GM21528 (cell line): ENCODE measurements around the gene ESR1.

Source experiments
- ATAC-seq: cut with Tn5 transposase; IDR thresholded peaks from one replicate; pipeline ENCODE4 v1.9.1; 2021; ENCODE audit warnings: mild to moderate bottlenecking, moderate library complexity; ENCODE audit not compliant: unreplicated experiment, low FRiP score

Gene ESR1

DNA sequence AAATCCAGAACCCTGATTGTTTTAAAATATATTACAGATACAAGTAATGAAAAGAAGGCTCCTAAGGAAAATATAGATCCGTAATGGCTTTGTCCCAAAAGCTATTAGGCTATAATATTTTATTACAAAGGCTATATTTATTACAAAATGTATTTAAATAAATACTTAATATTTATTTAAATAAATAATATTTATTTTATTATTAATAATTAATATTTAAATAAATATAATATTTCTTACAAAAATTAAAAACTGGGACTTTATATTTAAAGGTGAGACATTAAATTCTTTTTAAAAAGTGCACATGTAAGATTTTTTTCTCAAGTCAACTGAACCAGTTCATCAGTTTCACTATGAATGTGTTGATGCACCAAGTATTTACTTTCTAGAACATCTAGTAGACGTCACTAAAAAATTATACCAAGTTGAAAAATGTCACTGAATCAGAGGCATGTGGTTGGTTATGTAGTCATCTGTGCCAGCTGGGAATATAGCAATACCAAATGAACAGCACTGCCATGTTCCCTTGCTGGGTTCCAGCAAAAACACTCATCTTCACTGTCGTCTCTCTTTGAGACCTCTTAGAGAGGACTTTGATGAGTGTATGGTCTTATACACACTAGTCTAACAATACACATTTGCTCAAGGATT lies 278.9 kb downstream of the ESR1 start:
- ATAC-seq: no peak

DNA sequence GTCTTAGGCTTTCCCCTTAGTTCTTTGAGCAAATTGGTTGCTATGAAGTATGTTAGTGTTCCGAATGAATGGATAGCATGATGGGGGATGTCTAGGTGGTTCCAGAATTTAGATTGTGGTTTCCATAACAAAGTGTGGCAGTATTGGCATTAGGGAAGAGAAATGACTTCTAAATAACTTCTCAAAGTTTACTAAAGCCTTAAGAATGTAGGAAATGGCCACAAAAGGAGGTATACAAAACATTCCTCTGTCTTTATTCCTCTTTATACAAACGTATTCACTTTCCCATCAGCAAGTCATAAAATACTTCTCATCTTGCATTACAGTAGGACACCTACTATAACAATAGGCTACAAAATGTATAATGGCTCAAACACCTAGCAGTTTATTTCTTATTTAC lies 279.6 kb downstream of the ESR1 start:
- no peak for ATAC-seq

DNA sequence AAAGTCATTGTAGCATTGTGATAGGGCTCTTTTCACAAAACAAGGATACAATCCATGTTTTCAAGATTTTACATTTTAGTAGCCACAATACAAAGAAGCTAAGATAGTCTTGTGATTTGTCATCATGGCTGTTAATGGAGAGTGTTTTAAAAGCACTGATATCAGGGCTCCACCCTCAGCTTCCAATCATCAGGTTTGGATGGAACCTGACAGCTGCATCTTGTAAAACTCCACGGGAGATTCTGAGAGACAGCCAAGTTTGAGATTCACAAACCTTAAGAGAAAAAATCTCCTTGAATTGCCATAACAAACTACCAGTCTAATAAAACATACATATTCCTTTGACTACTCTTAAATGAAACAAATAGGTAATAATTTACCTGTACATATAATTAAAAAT lies 280.2 kb downstream of the ESR1 start:
- ATAC-seq: no peak

DNA sequence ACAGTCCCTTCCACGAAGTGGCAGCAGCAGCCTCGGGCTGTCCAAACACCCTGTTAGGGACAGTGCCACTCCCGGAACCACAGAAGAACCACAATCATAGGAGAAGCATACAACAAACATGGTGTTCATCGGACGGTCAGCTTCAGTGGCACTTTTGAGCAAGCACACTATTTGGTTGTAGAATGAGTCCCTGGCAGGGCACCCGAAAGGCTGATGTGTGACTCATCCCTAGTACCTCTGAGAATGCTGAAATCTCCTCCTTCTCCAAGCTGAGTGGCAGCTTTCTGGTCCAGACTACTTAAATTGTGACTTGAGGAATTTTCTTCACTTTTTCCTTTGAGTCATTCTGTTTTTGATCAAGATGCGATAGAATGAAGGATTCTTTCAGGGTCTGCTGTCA lies 282.5 kb downstream of the ESR1 start:
- no peak for ATAC-seq

DNA sequence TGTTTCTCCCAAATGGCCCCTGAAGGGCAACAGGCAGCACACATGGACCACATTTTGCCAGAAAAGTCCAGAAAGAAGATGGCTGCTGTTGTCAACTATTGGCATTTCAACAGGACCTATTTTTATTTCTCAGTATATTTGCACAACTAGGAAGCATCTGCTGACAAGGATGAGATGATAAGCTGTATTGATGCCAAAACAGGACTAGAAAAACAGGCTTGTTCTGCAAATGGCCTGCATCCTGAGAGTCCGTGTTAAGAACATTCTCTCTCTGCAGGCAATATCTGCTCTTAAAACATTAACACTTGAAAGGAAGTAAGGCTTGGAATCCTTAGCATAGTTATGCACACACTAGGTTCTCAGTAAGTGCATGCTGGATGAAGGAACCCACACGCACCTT lies 283.7 kb downstream of the ESR1 start:
- ATAC-seq: no peak

DNA sequence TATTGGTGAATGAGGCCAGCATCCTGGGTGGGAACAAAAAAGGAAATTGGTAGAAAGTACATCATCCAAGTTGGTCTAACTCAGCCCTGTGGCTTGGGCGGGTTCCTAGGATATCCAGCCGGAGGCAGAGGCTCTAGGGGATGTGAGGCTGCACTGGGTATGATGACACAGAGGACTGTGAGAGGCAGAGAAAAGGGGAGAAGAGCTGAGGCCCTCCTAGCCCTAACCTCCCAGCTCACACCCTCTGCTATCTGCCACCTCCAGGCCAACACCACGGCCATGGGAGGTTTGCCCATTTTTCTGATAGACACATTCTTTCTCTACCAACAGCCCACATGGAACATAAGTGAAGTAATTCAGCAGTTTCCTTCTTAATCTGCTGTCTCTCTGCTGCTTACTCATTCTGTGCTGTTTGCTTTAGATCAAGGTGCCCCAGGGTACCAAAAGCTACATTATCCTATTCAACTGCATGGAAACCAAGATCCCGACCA lies 284.4 kb downstream of the ESR1 start:
- ATAC-seq: no peak

DNA sequence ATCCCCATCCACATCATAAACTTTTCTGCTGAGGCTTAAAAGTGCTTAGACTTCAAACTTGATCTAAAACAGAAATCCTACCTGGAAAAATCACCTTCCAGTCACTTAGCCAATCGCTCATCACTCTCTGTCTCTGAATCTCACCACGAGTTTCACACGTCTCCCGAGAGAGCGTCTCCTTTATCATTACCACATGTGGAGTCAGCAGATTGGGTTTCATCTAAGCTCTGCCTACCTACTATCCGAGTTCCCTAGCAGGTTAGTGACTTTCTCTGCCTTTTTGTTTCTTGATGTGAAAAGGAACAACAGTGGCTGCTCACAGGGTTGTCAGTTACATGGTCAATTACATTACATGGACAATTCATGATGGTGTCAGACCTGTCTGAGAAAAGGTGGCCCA lies 286.2 kb downstream of the ESR1 start:
- no peak for ATAC-seq

DNA sequence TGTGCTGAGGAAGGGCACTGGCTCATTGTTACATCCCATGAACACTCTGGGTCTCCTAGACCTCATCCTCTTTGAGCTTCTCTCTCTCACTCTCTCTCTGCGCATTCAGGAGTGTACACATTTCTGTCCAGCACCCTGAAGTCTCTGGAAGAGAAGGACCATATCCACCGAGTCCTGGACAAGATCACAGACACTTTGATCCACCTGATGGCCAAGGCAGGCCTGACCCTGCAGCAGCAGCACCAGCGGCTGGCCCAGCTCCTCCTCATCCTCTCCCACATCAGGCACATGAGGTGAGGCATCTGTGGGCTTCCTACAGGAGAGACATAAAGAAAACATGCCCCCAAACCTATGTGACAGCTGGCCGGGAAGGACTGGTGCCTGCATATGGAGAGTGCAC lies 286.8 kb downstream of the ESR1 start:
- no peak for ATAC-seq

DNA sequence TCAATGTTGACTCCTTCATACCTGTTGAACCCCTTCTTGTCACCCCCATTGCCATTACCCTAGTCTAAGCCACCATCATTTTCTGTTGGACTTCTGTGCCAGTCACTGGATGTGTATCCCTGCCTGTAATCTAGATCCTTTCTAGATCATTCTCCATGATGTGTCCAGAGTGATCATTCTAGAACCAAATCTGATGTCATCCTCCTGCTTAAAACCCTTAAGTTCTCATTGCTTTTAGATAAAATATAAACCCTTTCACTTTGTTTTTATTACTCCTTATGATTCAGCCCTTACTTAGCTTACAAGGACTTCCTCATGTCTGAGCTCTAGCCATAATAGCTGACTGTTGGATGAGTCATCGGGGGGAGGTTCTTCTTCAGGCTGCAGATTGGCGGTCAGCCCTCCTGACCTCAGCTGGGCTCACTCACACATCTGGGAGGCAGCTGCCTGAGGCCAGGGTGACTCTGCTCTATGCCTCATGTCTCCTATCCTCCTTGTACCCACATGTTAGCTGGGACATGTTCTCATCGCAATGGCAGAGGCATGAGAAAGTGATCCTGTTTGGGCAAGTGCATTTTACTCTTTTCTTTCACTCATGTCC lies 287.6 kb downstream of the ESR1 start:
- ATAC-seq: no peak

DNA sequence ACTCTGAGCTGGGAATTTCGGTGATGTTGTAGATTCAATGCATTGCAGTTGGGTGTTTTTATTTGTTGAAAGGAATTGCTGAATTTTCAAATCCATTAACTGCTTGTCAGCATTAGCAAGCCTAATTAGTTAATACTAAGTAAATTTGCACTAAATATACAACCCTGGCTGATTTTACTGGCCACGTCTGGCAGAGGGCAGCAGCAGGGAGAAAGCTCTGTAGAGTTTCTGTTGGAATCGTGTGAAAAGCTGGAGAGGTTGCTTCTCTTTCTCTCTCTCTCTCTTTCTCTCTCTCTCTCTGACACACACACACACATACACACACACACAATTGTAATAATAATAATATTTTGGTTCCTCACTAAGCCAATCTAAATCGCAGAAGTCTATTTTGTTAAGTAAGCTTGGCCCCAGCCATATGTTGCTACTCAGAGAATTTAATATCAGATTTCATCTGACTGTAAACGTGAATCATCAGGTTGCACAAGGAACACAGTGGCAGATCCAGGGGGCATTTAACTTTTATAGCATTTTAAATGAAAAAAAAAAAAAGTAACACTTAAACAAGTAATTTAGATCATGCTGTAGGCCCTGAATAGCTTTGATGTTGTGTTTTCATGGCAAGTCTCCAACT lies 289.5 kb downstream of the ESR1 start:
- ATAC-seq: no peak

DNA sequence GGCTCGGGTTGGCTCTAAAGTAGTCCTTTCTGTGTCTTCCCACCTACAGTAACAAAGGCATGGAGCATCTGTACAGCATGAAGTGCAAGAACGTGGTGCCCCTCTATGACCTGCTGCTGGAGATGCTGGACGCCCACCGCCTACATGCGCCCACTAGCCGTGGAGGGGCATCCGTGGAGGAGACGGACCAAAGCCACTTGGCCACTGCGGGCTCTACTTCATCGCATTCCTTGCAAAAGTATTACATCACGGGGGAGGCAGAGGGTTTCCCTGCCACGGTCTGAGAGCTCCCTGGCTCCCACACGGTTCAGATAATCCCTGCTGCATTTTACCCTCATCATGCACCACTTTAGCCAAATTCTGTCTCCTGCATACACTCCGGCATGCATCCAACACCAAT lies 291.2 kb downstream of the ESR1 start:
- ATAC-seq: no peak

DNA sequence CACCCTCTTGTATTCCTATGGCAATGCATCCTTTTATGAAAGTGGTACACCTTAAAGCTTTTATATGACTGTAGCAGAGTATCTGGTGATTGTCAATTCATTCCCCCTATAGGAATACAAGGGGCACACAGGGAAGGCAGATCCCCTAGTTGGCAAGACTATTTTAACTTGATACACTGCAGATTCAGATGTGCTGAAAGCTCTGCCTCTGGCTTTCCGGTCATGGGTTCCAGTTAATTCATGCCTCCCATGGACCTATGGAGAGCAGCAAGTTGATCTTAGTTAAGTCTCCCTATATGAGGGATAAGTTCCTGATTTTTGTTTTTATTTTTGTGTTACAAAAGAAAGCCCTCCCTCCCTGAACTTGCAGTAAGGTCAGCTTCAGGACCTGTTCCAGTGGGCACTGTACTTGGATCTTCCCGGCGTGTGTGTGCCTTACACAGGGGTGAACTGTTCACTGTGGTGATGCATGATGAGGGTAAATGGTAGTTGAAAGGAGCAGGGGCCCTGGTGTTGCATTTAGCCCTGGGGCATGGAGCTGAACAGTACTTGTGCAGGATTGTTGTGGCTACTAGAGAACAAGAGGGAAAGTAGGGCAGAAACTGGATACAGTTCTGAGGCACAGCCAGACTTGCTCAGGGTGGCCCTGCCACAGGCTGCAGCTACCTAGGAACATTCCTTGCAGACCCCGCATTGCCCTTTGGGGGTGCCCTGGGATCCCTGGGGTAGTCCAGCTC lies 292.1 kb downstream of the ESR1 start:
- no peak for ATAC-seq

DNA sequence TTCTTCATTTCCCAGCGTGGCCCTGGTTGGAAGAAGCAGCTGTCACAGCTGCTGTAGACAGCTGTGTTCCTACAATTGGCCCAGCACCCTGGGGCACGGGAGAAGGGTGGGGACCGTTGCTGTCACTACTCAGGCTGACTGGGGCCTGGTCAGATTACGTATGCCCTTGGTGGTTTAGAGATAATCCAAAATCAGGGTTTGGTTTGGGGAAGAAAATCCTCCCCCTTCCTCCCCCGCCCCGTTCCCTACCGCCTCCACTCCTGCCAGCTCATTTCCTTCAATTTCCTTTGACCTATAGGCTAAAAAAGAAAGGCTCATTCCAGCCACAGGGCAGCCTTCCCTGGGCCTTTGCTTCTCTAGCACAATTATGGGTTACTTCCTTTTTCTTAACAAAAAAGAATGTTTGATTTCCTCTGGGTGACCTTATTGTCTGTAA lies 292.7 kb downstream of the ESR1 start:
- ATAC-seq: no peak

DNA sequence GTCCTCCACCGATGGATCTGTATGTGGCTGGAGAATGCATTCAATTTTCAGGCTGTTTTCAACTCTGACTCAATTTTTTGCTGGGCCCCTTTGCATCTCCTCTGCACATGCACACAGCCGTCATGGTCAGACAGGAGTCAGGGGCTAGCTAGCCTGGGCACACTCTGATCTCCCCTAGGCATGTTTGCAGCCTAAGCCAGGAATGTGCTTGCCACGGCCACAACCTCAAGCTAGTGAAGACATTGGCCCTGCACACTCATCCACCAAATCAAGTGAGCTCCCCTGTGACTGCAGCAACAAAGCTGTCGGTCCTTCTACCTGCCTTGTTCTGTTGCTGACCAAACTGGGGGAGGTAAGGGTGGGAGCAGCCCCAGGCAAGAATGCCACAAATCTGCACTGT lies 300.5 kb downstream of the ESR1 start:
- no peak for ATAC-seq

DNA sequence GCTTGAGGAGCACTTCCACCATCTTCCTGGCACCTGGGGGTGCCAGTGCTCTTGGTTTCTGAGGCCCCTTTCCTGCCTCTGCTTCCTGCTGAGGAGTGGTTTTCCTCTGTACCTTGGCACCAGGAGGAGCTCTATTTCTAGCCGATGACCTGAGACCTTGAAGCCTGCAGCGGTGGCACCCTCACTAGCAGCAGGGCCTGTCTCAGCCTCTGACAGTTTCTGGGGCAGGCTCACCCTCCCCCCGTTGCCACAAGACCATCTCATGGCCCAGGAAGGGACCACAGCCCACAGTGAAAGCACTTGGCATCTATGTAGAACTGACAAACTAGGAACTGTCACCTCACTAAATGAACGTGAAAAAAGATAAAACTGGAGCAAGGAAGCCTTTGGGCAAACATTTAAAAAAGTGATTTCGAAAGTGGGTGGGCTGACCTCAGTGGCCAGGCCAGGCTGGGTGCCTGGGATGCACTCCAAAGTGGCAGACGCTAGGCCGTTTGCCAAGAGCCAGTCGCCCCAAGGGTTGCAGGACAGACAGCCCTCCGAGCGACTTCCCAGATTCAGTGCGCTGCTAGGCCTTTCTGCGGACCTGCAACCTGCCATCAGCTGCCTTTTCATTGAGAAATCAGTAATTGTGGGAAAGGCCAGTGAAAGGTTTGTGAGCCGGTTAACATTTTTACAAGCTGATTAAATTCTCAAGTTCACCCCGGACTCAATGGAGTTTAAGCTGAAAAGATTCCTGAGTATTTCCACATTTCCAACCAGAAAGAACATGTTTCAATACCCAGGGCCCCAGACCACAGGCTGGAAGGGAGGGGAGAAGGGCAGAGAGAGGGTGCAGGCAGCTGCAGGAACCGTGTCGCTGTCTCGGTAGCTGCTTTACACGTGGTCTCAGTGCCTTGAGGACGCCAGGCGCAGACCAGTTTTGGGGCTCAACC lies 303.7 kb downstream of the ESR1 start:
- ATAC-seq: no peak

DNA sequence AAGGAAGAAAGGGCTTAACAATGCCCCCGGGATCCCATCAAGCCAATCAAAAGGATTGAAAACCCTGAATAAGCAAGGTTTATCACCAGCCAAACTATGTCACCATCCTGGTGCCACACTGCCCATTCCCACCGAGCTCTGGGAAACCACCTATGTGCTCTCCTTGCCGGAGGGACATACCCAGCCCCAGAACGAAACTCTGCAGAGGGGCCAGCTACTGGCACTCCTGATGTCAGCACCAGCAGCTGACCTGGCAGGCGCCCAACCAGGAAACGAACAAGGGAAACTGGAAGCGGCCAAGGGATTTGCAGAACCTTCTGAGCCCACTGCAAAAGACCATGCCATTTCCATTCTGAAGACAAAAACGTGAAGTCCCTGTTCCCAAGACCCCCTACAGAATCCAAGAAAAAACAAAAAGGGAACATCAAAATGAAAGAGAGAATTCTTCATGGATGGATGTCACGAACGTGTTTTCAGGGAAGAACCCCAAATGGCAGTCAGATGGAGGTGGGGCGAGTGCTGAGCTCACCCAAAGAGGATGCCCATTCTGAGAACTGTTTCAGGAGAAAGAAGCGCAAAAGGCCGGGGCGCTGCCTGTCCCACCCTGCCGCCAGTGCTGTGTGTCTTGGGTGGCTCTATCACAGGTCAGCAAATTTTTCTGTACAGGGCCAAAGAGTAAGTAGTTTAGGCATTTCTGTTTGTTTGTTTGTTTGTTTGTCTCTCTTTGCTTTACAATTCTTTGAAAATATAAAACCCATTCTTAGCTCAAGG lies 305.2 kb downstream of the ESR1 start:
- no peak for ATAC-seq

DNA sequence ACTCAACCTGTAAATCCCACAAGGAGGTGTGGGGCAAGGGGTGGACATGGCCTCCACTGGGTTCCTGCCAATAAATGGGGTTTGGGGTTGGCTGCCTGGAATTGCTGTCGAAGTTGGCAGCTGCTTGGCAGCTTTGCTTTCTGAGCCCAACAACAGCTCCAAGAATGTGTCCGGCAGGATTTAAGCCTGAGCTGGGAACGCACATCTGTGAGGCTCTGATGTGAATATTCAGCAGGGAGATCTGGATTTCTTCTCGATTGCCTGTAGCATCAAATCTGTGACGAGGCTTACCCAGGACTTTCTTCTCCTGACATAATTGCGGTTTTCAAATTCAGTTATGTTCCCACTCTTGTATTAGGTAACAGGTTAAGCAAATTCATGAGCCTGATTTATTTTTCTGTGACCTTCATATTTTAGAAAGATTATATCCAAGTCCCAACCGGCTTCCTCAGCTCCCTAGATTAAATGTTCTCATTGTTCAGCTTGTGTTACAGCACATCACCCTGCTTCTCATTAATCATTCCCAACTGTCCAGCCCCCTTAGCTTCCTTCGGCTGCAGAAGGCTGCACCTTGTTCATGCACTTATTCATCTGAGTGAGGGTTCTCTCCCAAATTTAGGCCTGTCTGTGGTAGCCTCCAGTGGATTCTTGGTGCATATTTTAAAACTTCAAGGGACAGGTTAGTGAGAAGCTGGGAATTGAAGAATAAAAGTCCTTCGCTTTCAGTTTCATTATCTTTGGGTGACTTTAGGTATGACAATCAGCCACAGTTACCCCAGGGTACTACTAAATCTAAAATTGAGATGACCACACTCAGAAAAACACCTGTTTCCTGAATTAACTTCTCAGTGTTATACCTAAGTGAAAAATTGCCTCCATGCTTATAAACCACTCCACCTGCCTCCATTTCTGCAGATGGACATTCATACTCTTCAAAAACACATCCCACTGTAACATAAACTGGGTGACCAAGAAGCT lies 310.0 kb downstream of the ESR1 start:
- peak; percentile 86 for ATAC-seq

DNA sequence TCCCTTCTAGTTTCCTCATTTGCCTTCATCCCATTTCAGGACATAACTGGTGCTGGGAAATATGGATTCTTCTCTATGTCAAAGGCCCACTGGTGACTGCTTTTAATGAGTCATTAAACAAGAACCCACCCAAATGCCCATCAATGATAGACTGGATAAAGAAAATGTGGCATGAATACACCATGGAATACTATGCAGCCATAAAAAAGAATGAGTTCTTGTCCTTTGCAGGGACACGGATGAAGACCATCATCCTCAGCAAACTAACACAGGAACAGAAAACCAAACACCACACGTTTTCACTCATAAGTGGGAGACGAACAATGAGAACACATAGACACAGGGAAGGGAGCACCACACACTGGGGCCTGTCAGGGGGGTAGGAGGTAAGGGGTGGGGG lies 310.7 kb downstream of the ESR1 start:
- no peak for ATAC-seq
